Adrenal gland (tissue), 12 donors: ENCODE data around the gene EIF1B. TPM values are rescaled to one million over a fixed set of nuclear protein-coding genes. Genes with fewer than 3 reads are reported as not detected.

Experiments
- DNase-seq, 7 donors: peaks; one replicate each; pipeline ENCODE4 v3.0.0-alpha.2; 2019 to 2020
- H3K27ac ChIP-seq, 5 donors: fragments of 200-600 bp; sonication (generic) in 4 of 5; 1 replicate in 3 of 5; 2 replicates in 2 of 5; pipeline versions ENCODE4 v1.5.1 to v1.8.0; 2016 to 2020; ENCODE audit warnings: mild to moderate bottlenecking in 1 of 5
- H3K27me3 ChIP-seq: fragments of 200-600 bp; 2 replicates; pipeline ENCODE4 v1.8.0; 2021
- H3K36me3 ChIP-seq, 2 donors: fragments of 200-600 bp; replicated peaks in 1 of 2; 1 replicate in 1 of 2; 2 replicates in 1 of 2; pipeline versions ENCODE4 v1.5.1 to v1.8.0; 2018 to 2022
- H3K4me1 ChIP-seq, 2 donors: fragments of 200-600 bp; replicated peaks in 1 of 2; 1 replicate in 1 of 2; 2 replicates in 1 of 2; pipeline versions ENCODE4 v1.5.1 to v1.8.0; 2018 to 2021
- H3K4me3 ChIP-seq, 4 donors: fragments of 200-600 bp; sonication (generic) in 3 of 4; one replicate each; pipeline ENCODE4 v1.5.1; 2016 to 2018
- H3K9me3 ChIP-seq, 3 donors: fragments of 200-600 bp; sonication (generic) in 1 of 3; replicated peaks in 1 of 3; 1 replicate in 2 of 3; 2 replicates in 1 of 3; pipeline versions ENCODE4 v1.5.1 to v1.8.0; 2016 to 2021
- POLR2A ChIP-seq, 2 donors: fragments of 450-650 bp; IDR thresholded peaks; one replicate each; pipeline ENCODE4 v1.6.1; 2017; ENCODE audit warnings: antibody characterized with exemption in 2 of 2, mild to moderate bottlenecking in 2 of 2, moderate library complexity in 1 of 2
- WGBS, 4 donors: extraction: QIAGEN DNeasy Blood & Tissue Kit in 2 of 4; methylation state at CpG; one replicate each; pipeline versions ENCODE4 v1.1.5 to v1.1.7; 2013 to 2017; 5-methylcytosine and 5-hydroxymethylcytosine counted together
- intact Hi-C, 2 donors: fragments of 100-400 bp; cut with DNase I; formaldehyde crosslinking; loops; one replicate each; pipeline versions ENCODE4 v1.14.1 to v1.15.0; 2022 to 2023
- polyA plus RNA-seq, 3 donors: library from polyadenylated mRNA; stranded (reverse); fragments of 200-250 nt in 2 of 3; fragments of 350-450 nt in 1 of 3; fragmentation: Illumina TruSeq in 1 of 3; extraction: RNeasy Lipid Tissue Mini Kit (QIAGEN cat#74804) in 1 of 3; gene quantifications; one replicate each; pipeline ENCODE4 v1.2.3, GENCODE V29; 2013 to 2014
- total RNA-seq, 9 donors: library from RNA; depleted of rRNA in 4 of 9; stranded (reverse); fragments of >200 nt in 4 of 9; fragments of 120-200 nt in 1 of 9; fragmentation: NEBNext Ultra II Directional in 1 of 9; extraction: Animal tissue kit (Norgen Biotek cat#: 25700) in 1 of 9; gene quantifications; one replicate each; pipeline versions ENCODE4 v1.1.0 to v1.2.4, GENCODE V29; 2013 to 2023
- TF ChIP-seq, protein P1 (sequence below), 6 experiments: fragments of 450-650 bp in 4 of 6; fragments of 200-600 bp in 2 of 6; sonication (generic) in 1 of 6; IDR thresholded peaks; 1 replicate in 5 of 6; 2 replicates in 1 of 6; pipeline versions ENCODE4 v1.5.1 to v1.8.0; 2016 to 2021; ENCODE audit warnings: antibody characterized with exemption in 6 of 6, mild to moderate bottlenecking in 2 of 6, moderate library complexity in 1 of 6
- donor health status: healthy with polysubstance abuse.
- donor health status: Bipolar disorder and iron deficiency.
- donor health status: DM: yes; HTN: yes; CAD: no.
- donor health status: DM: no; HTN: no; CAD: no.
- donor health status: DM: no; HTN: no; CAD: no.
- donor health status: DM: yes; HTN: yes; CAD: no.

The EIF1B gene
- total and polyA plus RNA-seq, 12 donors: 8.8 to 133 (median 52.9) TPM

DNA sequence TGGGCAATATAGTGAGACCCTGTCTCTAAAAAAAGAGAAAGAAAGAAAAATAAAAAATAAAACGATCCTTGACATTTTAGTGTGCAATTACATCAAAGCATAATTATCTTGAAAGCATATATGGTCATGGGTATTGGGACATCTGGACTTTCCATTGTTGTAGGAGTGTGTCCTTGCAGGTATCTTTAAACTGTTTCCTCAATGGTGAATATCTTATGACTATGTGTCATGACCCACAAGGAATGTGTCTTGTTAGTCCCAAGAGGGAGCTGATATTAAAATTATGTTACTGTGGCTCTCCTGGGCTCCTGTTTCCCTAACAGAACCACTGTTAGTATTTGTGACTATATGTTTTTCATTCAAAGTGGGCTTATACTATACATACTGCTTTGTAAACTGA is 26.6 kb downstream of the EIF1B start:
- Histone ChIP-seq H3K9me3 (no peaks in the 10 kb centered on the region), H3K36me3 (no peaks in the 10 kb centered on the region), H3K27ac (no peak overlapping the region), H3K4me3 (no peak overlapping the region), H3K27me3 (no peaks in the 10 kb centered on the region), H3K4me1 (no peaks in the 10 kb centered on the region)
- DNase-seq: no peak
- TF ChIP-seq POLR2A (IDR thresholded peaks at IDR 0.05): no peak
- TF ChIP-seq, protein P1, sequence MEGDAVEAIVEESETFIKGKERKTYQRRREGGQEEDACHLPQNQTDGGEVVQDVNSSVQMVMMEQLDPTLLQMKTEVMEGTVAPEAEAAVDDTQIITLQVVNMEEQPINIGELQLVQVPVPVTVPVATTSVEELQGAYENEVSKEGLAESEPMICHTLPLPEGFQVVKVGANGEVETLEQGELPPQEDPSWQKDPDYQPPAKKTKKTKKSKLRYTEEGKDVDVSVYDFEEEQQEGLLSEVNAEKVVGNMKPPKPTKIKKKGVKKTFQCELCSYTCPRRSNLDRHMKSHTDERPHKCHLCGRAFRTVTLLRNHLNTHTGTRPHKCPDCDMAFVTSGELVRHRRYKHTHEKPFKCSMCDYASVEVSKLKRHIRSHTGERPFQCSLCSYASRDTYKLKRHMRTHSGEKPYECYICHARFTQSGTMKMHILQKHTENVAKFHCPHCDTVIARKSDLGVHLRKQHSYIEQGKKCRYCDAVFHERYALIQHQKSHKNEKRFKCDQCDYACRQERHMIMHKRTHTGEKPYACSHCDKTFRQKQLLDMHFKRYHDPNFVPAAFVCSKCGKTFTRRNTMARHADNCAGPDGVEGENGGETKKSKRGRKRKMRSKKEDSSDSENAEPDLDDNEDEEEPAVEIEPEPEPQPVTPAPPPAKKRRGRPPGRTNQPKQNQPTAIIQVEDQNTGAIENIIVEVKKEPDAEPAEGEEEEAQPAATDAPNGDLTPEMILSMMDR (IDR thresholded peaks at IDR 0.05): no peak
- WGBS, 4 donors: 52 to 55% (median 54%) methylated on average over 1 of the region's 1 CpG
- intact Hi-C loops: no loop called here

- H3K4me3 ChIP-seq: no peak overlapping the region
- no peaks in the 10 kb centered on the region for H3K27me3 ChIP-seq
- no peaks in the 10 kb centered on the region for H3K36me3 ChIP-seq
- intact Hi-C loops: no loop called here
- WGBS, 4 donors: 79 to 86% (median 83%) methylated on average over 4 of the region's 4 CpGs
- H3K27ac ChIP-seq: no peak overlapping the region
- no peak for DNase-seq
- H3K9me3 ChIP-seq: no peaks in the 10 kb centered on the region
- H3K4me1 ChIP-seq: no peaks in the 10 kb centered on the region
- no peak for TF ChIP-seq POLR2A (IDR thresholded peaks at IDR 0.05)
- TF ChIP-seq, protein P1 (IDR thresholded peaks at IDR 0.05): no peak
Measured at GRCh38 chr3:40336511-40337135, 27.1 kb downstream of the EIF1B start.

- no peak for DNase-seq
- TF ChIP-seq, protein P1 (IDR thresholded peaks at IDR 0.05): no peak
- TF ChIP-seq POLR2A (IDR thresholded peaks at IDR 0.05): no peak
- H3K4me1 ChIP-seq: no peaks in the 10 kb centered on the region
- no peak overlapping the region for H3K27ac ChIP-seq
- no peaks in the 10 kb centered on the region for H3K36me3 ChIP-seq
- no peaks in the 10 kb centered on the region for H3K9me3 ChIP-seq
- WGBS, 4 donors: 82 to 89% (median 85%) methylated on average over 9 of the region's 9 CpGs
- no peak overlapping the region for H3K4me3 ChIP-seq
- intact Hi-C loops: no loop called here
- no peaks in the 10 kb centered on the region for H3K27me3 ChIP-seq
Measured at GRCh38 chr3:40337136-40338108, 27.9 kb downstream of the EIF1B start.

DNA sequence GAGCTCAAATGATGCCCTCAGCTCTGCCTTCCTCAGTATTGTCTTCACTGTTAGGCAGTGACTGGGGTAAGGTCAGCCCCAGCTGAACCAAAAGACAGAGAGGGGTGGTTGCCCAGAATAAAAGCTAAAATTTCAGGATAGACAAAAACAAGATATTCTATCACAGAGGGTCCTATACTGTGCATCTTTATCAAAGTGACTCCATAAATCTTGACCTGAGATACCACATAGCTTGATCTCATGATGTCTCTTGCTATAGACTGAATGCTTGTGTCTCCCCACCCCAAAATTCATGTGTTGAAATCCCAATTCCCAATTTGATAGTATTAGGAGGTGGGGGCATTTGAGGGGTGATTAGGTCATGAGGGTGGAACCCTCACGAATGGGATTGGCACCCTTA is 30.4 kb downstream of the EIF1B start:
- no peaks in the 10 kb centered on the region for H3K36me3 ChIP-seq
- H3K27ac ChIP-seq: no peak overlapping the region
- H3K9me3 ChIP-seq: no peaks in the 10 kb centered on the region
- no peaks in the 10 kb centered on the region for H3K4me1 ChIP-seq
- H3K4me3 ChIP-seq: no peak overlapping the region
- 60 to 81% (median 63%) methylated on average over 1 of the region's 1 CpG for WGBS, 4 donors
- TF ChIP-seq, protein P1 (IDR thresholded peaks at IDR 0.05): no peak
- TF ChIP-seq POLR2A (IDR thresholded peaks at IDR 0.05): no peak
- intact Hi-C loops: no loop called here
- DNase-seq: no peak
- H3K27me3 ChIP-seq: no peaks in the 10 kb centered on the region
